Skeletal muscle cell (primary cell): Measurements from ENCODE around the gene GOLGA3.
"Not testable (repeated sequence)": the region's sequence is repeated elsewhere in the genome, so short reads cannot be mapped to it uniquely, and the experiment has no call there.

ENCODE experiments used
- DNase-seq: peaks from one replicate; pipeline ENCODE4 v3.0.0-alpha.2; 2010; ENCODE audit warnings: low read depth
- H3K4me3 ChIP-seq: 2 replicates; pipeline ENCODE4 v1.5.1; 2011; ENCODE audit warnings: low read depth, mild to moderate bottlenecking, control low read depth, low read length, moderate library complexity

The GOLGA3 gene

DNA sequence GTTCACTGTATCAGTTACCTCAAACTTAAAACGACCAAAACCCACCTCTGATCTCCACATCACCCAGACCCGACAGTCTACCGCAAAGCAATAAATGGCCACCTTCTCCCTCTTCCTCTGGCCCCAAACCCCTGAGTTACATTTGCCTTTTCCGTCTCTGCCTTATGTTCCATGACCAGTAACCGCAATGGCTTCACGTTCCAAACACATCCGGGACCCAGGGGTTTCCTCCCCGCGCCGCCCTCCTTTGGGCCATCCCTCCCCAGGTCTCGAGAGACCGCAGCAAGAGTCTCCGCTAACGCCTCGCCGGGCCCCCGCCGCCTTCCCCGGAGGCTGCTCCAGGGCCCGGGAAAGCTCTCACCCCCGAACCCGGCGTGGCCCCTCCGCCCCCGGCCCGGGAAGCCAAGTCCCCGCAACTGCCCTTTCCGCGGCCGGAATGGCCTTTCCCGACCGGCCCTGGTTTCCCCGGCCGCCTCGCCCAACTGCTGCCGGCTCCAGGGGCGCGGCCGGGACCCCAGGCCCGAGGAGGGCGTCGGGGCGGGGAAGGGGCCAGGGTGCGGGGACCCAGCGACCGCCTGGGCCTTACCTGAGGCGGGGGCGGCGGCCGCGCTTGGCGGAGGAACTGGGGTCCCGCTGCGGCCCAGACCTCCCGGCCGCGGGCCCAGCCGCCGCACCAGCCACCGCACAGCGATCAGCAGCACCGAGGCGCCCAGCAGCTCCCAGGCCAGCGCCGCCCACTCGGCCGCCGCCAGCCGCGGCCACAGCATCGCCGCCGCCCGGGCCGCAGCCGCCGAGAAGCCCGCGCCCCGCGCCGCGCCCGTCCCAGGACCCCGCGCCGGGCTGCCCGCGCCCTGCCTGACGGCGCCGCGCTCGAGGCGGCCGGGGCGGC, 67.4 kb downstream of the GOLGA3 start, which contains the start of gene ANKLE2:
TSS of gene ANKLE2 (minus strand) at position 801 of the 889 bp plus-strand sequence. CDS start at position 767, 34 bp downstream.
- peak; percentile 39 for DNase-seq
- peak within 1 kb of the TSS; percentile 83 for H3K4me3 ChIP-seq

DNA sequence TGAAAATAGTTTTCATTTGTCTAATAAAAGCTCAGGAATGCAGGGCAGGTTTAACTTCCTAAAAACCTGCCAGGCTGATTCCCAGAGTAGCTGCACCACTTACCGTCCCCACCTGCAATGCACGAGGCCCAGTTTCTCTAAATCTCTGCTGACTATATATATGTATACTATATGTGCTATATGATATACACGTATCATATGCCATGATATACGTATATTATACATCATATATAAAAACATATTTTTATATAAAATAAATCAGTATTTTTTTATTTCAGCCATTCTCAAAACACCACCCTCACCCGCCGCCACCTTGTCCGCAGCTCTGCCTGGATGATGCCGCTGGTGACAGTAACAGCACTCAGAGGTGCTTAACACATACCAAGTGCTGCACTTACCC, 69.3 kb downstream of the GOLGA3 start:
- H3K4me3 ChIP-seq, result no peak overlapping the region
- no peak for DNase-seq

DNA sequence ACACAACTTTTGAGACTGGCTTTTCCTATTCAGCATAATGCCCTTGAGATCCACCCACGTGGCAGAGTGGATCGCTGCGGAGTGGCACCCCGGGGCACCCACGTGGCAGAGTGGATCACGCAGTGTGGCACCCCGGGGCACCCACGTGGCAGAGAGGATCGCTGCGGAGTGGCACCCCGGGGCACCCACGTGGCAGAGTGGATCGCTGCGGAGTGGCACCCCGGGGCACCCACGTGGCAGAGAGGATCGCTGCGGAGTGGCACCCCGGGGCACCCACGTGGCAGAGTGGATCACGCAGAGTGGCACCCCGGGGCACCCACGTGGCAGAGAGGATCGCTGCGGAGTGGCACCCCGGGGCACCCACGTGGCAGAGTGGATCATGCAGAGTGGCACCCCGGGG, 69.8 kb downstream of the GOLGA3 start:
- not testable (repeated sequence) for H3K4me3 ChIP-seq, DNase-seq

DNA sequence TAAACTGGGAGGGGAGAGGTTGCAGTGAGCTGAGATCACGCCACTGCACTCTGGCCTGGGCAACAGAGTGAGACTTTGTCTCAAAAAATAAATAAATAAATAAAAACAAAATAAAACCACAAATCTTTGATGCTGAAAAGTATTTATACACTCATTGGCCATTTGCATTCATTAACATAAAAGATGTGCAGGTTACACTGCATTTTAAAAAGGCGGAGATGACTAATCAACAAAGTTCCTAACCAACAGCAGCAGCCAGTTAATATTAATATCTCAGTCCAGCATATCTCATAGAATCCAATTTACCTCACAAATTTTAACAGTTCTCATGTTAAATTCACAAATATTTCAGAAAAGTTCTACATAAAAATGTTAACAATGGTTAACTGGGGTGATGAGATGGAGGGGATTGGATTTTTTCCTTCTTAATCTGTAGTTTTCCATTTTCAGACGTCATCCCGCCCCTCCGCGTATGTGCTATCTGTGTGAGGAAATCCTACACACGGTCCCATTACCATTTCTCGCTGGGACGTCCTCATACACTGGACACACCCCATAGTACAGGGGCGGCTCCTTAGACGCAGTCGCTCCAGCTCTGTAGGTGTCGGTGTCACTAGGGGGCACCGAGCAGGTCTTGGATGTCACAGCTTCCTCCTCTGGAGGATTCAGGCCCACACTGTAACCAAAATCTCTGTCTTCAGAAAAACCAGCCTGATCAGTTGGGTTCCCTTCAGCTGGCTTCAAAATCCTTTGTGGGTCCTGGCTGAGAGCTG, 74.3 kb downstream of the GOLGA3 start:
- no peak overlapping the region for H3K4me3 ChIP-seq
- DNase-seq, result no peak

DNA sequence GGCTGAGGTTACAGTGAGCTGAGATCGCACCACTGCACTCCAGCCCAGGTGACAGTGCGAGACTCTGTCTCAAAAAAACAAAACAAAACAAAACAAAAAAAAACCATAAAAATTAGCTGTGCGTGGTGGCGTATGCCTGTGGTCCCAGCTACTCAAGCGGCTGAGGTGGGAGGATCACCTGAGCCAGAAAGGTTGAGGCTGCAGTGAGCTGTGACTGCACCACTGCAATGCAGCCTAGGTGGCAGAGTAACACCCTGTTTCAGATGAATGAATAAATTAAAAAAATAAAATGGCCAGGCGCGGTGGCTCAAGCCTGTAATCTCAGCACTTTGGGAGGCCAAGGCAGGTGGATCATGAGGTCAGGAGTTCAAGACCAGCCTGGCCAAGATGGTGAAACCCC, 75.0 kb downstream of the GOLGA3 start:
- DNase-seq, H3K4me3 ChIP-seq: not testable (repeated sequence)

DNA sequence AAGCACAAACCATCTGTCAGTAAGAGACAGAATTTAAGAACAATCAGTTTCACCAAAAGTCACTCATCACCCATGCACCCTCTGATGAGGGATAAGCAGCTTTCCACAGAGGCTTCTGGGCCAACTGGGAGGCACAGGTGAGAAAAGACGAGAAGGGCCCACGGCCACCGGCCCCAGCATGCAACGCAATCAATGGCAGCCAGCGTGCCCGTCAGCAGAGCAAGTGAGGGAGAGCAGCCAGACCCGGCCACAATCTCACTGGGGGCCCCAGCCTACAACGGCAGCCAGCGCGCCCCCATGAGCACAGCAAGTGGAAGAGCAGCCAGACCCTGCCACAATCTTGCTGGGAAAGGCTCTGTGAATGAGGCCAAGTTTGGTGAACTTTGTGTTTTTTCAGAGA, 80.3 kb downstream of the GOLGA3 start:
- H3K4me3 ChIP-seq, result no peak overlapping the region
- no peak for DNase-seq

DNA sequence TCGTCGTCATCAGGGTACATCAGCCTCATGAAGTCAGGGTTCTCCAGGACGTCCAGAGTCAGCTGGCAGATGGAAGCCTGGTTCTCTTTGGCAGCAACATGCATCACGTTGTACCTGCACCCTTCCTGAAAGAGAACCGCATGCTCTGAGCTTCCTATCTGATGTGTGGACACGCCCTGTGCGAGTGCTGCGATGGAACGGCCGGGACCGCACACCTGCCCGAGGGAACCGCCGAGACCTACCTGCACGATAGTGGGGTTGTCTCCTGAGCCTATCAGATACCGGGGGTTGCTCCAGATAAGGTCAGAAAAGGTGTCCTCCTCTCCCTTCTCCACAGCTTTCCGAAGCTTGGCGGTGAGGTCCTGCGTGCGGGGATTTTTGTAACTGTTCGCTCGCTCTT, 80.8 kb downstream of the GOLGA3 start:
- no peak for DNase-seq

DNA sequence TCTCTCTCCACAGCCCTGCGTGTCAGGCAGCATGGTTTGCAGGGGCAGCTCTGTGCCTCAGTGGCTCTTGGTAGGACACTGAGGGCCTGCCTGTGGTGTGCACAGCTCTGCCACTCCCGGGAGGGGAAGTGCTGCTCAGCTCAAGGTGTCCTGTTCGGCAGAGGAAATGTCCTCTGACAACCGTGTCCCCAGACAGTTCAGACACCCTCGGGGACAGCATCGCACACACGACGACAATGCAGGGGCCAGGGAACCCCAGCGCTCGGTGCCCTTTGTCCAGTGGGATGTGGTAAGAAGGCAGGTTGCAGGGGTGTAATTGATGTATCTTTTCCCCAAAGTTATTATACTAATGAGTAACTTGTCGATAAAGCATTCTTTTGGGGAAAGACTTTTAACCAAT, 81.3 kb downstream of the GOLGA3 start:
- DNase-seq, result no peak
- no peak overlapping the region for H3K4me3 ChIP-seq

More for the DNA sequence above, 80.8 kb downstream of the GOLGA3 start:
- no peak overlapping the region for H3K4me3 ChIP-seq

DNA sequence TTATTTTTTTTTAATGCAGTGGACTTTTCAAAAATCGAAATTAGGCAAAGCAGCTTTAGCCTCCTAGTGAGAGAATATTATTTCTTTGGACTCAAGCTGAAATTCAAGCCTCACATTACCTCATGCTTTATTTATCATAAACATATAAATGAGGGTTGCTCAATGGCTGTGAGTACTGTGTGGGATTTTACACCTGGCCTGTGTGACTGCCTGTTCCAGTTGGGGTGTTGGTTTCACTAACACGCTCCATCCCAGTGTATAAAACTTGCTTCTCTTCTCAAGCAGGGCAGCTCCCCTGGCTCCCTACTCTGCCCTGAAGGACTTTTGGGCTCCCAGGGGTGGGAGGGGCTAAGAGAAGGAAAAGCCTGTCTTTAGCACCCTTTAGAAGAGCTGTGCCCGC, 82.1 kb downstream of the GOLGA3 start:
- DNase-seq, result no peak

DNA sequence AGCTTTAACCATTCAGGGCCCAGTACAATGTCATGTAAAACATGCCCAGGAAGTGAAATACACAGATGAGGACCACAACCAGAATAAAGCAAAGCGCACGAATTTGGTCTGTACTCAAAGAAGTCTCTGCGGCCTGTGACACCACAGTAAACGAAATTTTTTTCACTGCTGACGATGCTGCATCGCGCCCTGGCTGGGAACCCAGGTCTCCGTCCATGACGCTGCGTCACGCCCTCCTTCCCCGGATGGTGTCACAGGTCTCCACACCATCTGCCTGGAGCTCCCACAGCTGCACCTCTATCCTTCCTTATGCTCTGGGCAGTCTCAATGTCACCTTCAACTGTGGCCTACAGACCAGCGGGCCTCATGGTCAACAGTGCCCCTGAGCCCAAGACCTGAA, 84.8 kb downstream of the GOLGA3 start:
- no peak overlapping the region for H3K4me3 ChIP-seq
- no peak for DNase-seq

More for the DNA sequence above, 82.1 kb downstream of the GOLGA3 start:
- H3K4me3 ChIP-seq, result no peak overlapping the region

DNA sequence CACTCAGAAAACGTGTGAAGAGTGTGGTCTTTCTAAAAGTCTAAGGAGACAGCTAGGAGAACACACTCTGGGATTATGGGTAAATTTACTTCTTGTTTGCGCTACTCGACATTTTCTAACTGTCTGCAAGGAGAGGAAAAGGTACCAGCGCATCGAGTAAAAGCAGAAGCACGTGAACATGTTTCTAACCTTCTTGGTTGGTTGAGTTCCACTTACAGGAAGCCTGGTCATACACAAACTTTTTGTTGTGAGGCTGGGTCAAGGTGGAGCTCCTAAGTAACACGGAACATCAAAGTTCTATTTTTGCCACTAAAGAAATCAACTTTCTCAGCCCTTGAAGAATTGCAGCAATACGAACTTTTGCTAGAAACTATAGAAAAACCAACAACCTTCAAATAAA, 87.0 kb downstream of the GOLGA3 start:
- DNase-seq, result no peak
- no peak overlapping the region for H3K4me3 ChIP-seq

DNA sequence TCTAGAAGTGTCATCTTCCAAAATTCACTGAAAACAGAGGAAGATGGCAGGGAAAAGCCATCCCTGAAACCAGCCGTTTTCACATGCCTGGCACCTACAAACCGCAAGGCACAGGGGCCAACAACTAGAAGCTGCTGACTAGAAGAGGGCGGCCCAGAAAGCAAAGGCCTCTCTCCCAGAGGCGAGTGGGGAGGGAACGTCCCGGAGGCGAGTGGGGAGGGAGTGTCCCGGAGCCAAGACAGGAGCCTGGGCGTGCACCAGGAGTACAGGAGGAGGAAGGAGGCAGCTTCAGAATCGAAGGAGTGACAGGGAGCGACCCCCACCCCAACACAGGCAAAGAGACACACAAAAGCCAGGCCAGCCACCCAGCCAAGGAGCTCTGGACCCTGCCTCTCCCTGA, 88.0 kb downstream of the GOLGA3 start:
- DNase-seq, result no peak

DNA sequence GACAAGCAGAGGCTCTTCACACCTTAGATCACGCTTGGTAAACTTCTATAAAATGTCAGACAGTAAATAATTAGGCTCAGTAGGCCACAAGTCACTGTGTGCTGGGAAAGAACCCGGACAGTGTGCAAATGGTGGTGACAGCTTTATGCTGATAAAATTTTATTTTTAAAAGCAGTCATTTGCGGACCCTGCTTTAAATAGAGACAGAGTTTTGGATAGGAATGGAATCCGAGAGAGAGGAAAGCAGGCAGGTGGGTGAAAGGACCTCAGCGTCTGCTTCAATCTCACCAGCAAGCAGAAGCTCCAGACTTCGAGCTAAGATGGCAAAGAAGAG, 88.4 kb downstream of the GOLGA3 start:
- DNase-seq, result no peak
- H3K4me3 ChIP-seq, result no peak overlapping the region

More for the DNA sequence above, 88.0 kb downstream of the GOLGA3 start:
- no peak overlapping the region for H3K4me3 ChIP-seq

DNA sequence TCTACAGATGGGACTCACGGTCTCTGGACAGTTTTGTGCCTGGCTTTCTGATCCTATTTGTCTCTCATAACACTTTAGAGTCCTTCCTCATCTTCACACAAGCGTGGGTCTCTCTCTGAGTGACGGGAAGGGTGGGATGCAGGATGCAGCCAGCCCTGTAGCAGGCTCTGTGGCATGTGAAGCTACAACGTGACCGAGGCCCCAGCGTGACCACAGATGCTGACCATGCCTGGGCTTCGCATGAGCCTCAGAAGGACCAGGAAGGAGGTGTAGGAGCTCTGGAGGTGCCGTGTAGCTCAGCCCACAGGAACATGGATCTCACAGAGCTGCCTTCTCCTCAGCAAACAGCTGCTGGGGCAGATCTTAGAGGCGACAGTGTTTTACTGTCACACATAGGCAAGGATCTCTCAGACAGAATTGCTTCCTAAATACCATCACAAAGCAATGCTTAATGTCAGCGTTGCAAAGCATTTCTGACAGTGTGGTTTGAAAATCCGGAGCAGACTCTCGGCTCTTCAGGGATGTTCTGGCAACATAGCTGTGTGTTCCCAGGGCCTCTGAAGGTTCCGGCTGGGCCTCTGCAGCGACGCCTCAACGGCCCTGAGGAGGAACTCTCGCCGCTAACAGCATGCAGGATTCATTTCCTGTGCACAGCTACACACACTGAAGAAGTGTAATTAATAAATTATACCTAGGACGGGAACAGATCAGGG, 88.9 kb downstream of the GOLGA3 start:
- DNase-seq, result no peak
- H3K4me3 ChIP-seq, result no peak overlapping the region

DNA sequence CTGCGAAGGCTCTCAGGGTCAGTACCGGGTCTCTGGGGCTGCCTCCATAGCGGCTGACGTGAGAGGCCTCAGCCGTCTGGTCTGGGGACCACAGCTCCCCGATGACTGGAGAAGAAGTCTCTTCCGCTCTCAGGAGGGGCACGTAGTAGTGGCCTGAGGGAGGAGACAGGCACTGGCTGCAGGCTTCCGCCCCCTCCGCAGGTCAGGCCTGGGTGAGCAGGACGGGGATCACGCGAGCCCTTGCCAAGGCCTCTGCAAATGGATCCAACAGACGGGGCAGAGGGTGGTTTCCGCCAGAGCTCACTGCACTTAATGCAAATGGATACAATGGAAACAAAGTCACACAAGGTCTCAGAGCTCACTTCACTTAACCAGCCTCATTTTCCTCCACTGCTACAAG, 91.8 kb downstream of the GOLGA3 start:
- no peak overlapping the region for H3K4me3 ChIP-seq

DNA sequence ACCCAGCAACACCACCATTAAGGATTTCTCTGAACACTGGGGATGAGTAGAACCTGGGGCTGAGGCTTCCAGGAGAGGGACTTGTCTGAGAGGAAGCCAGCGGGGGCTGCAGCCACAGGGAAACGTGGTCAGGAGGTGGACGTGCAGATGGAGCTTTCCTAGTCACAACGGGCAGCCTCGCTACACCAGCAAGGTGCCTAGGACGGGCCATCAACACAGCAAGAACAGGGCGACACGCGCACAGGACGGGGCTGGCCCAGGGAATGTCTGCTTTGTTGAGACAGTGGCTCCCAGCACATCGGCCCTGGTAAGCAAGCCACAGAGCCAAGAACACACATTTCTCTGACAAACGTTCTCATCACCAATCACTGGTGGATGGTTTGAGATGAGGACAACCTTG, 92.3 kb downstream of the GOLGA3 start:
- H3K4me3 ChIP-seq, result no peak overlapping the region
- DNase-seq, result no peak

More for the DNA sequence above, 91.8 kb downstream of the GOLGA3 start:
- no peak for DNase-seq

DNA sequence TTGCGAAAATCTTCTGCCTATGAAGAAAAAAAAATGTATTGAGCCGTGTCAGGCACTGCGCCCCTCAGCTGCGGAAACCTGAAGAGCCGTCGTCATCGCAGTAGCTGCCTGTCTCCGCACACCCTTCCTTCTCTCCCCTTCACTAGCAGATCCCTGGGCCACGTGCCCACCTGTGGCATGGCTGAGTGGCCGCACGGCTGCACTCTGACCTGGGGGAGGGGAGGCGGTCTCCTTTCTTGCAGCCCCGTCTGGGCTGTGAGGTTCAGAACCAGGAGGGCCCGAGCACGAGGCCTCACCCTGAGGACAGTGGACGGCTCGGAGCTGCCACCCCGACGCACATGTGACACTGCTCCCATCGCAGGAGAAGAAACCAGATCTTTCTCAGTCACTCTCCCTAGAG, 93.2 kb downstream of the GOLGA3 start:
- no peak for DNase-seq
- no peak overlapping the region for H3K4me3 ChIP-seq

DNA sequence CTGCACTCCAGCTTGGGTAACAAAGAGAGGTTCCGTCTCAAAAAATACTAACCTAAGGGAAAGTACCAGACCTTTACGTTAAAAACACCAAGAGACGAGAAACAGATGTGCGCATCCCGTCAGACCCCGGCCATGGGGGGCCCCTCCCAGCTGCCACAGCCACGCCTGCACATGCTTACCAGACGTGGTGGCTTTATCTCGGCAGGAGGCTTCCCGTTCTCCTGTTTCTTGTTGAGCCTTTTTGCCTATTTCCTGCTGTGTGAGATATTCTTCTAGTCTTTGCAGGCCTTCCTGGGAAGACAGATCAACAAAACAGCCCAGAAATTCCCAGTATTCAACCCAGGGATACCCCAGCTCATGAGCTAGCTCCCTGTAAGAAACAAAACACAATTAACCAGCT, 94.5 kb downstream of the GOLGA3 start:
- no peak for DNase-seq

DNA sequence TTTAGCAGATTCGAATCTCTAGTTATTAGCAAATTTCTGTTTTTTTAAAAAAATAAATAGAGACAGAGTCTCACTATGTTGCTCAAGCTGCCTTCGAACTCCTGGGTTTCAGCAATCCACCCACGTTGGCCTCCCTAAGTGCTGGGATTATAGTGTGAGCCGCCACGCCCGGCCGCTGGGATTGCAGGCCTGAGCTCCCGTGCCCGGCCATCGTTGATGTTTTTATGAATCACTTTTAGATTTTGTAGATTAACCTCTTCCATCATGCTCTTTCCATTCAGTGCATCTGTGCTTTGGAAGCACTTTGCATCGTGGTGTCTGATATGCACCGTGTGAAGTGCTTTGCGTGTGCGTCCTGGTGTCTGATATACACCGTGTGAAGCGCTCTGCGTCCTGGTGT, 97.1 kb downstream of the GOLGA3 start:
- DNase-seq, result no peak
- H3K4me3 ChIP-seq, result no peak overlapping the region

More for the DNA sequence above, 94.5 kb downstream of the GOLGA3 start:
- no peak overlapping the region for H3K4me3 ChIP-seq

DNA sequence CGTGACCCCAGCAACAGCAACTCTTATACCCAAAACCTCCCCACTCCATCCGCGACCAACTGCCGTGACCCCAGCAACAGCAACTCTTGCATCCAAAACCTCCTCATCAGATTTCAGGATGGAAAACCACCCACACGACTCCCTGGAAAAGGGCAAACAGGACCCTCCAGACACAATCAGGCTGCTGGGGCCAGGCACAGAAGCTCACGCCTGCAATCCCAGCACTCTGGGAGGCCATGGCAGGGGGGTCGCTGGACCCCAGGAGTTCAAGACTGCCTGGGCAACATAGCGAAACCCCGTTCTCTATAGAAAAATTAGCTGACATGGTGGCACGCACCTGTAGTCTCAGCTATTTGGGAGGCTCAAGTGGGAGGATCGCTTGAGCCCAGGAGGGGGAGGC, 98.3 kb downstream of the GOLGA3 start:
- H3K4me3 ChIP-seq, result no peak overlapping the region
- DNase-seq, result no peak
